ENCODE data around the gene B3GNT2. TPM values are rescaled to one million over a fixed set of nuclear protein-coding genes. Genes with fewer than 3 reads are reported as not detected.

Gene B3GNT2
- total RNA-seq, 1 experiment from 2014 or later, result 15.8 TPM

DNA sequence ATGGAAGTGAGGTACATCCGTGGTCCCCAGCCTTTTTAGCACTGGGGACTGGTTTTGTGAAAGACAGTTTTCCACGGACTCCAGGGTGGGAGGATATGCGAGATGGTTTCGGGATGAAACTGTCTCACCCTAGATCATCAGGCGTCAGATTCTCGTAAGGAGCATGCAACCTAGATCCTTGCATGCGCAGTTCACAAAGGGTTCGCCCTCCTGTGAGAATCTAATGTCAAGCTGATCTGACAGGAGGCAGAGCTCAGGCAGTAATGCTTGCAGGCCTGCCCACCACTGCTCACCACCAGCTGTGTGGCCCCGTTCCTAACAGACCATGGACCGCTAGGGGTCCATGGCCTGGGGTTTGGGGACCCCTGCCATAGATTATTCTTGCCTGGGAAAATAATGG is 11.6 kb downstream of the B3GNT2 start:
- no peaks in the 10 kb centered on the region for H3K36me3 ChIP-seq
- no peak for DNase-seq
- no peak overlapping the region for H3K27ac ChIP-seq
- no peaks in the 10 kb centered on the region for H3K9me3 ChIP-seq (replicated peaks)
- no peak overlapping the region for H3K4me3 ChIP-seq
- H3K4me1 ChIP-seq, result no peaks in the 10 kb centered on the region
- H3K27me3 ChIP-seq, result no peaks in the 10 kb centered on the region

DNA sequence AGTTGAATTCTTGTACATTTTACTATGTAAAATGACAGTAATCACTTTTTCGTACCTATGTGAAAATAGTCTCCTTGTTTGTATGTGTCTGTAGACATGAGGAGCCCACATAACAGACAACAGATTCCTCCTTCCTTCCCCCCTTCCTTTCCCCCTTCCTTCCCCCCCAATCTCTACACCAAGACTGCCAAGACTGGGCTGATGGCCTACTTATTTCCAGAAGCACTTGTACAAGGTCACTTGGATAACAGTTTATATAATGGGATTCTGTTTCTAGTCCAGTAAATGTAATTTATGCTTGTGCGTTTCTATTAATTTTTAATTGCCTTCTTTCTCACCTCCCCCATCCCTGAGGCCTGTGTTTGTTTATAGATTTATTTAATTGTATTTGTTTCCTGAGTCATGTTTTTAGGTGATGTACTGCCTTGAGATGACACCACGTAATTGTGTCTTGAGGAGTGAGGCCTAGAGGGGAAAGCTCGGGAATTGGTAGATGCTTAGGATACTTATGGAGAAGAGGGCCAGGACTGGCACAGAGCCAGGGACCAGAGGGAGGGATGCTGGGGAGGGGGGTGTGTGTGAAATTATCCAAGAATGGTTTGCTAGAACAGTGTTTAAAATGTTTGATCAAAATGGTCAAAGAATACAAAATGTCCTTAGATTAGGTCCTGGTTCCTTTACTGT is 12.3 kb downstream of the B3GNT2 start:
- no peak overlapping the region for H3K4me3 ChIP-seq
- H3K9me3 ChIP-seq (replicated peaks), result no peaks in the 10 kb centered on the region
- no peaks in the 10 kb centered on the region for H3K27me3 ChIP-seq
- no peak for DNase-seq
- H3K27ac ChIP-seq, result no peak overlapping the region
- no peaks in the 10 kb centered on the region for H3K36me3 ChIP-seq
- no peaks in the 10 kb centered on the region for H3K4me1 ChIP-seq

DNA sequence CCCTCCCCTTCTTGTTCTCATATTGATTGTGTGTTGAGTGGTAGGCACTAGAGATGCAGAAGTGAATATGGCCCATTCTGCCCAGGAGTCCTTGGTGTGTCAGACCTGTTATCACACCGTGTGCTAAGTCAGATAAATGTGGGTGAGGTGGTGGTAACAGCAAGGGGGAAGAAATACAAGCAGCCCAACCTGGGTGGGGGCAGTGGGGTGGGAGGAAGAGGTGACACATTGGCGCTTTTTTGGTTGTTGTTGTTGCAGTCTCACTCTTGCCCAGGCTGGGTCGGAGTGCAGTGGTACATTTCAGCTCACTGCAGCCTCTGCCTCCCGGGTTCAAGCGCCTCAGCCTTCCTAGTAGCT is 12.8 kb downstream of the B3GNT2 start:
- DNase-seq, result no peak
- Histone ChIP-seq H3K27me3 (no peaks in the 10 kb centered on the region), H3K4me1 (no peaks in the 10 kb centered on the region), H3K27ac (no peak overlapping the region), H3K9me3 (replicated peaks) (no peaks in the 10 kb centered on the region), H3K36me3 (no peaks in the 10 kb centered on the region), H3K4me3 (no peak overlapping the region)

DNA sequence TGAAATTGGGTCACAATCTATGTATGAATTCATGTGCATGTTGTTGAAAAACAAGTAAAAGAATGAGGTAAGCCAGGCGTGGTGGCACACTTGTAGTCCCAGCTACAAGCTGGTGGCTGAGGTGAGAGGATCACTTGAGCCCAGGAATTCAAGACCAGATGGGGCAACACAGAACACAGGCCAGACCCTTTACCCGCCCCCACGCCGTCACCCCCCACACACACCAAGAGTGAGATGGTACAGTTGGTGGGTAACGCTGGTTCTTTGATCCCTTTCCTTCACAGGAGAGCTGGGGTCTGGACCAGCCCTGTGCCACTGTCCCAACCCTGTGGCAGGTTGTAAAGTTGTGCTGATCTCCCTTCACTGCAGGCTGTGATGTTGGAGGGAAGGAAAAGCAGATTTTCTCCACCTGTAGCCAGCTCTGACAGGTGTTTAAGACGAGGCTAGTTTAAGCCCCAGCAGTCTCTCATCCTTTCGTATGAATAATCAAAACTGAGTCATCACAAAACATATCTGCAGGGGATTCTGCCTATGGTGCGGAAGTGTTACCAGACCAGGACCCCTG is 13.6 kb downstream of the B3GNT2 start:
- Histone ChIP-seq H3K27me3 (no peaks in the 10 kb centered on the region), H3K9me3 (replicated peaks) (no peaks in the 10 kb centered on the region), H3K36me3 (no peaks in the 10 kb centered on the region), H3K4me1 (no peaks in the 10 kb centered on the region), H3K27ac (no peak overlapping the region), H3K4me3 (no peak overlapping the region)
- no peak for DNase-seq

DNA sequence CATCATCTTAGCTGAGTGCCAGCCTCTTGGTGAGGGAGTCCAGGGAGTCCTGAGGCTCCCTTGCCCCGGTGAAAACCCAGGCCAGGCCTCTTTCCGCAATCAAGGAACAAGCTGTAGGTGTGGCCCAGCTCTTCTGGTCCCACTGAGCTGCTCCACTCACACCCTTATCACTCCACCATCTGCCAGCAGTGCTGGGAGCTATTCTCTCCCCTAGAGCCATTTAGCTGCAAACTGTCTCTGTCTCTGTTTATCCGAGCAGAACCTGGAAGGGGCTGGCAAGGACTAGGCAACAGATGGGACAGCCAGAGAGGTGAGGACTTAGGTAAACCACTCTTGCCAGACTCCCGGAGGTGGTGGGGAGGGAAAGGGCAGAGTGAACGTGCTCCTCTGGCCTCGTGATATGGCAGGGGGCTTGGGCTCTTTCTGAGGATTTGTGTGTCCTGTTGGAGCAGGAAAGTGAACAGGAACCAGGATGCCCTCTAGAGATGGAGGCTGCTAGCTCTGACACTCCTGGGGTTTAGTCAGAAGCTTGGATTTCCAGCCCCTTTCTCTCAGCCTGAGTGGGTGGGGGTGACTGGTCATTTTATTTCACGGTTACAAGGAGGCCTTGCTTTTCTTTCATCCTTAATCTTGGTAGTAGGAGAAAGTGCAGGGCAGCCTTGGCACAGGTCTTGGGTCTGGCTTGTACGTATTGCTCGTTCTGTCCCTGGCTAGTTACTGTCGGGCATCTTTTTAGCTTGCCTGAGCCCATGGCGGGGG is 19.6 kb downstream of the B3GNT2 start:
- H3K9me3 ChIP-seq (replicated peaks), result no peaks in the 10 kb centered on the region; the same call in 1 of the 2 replicates
- no peaks in the 10 kb centered on the region for H3K27me3 ChIP-seq
- no peak overlapping the region for H3K4me3 ChIP-seq
- no peak overlapping the region for H3K27ac ChIP-seq
- H3K36me3 ChIP-seq, result no peaks in the 10 kb centered on the region
- no peaks in the 10 kb centered on the region for H3K4me1 ChIP-seq
- no peak for DNase-seq

DNA sequence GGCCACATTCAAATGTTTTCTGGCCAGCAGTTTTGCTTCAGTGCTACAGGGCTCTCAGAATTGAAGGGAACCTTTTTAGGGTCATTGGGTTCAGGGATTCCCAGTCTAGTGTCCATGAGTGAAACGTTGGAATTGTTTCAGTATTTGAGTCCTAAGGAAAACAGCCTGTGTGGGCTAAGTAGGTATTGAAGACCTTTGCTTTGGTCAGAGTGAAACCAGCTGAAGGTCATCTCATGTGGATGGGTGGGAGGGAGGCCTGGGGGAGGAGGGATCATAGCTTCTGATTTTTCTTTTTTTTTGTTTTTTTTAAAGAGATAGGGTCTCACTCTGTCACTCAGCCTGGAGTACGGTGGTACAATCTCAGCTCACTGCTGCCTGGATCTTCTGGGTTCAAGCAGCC is 20.2 kb downstream of the B3GNT2 start:
- no peak for DNase-seq
- no peak overlapping the region for H3K4me3 ChIP-seq
- H3K36me3 ChIP-seq, result no peaks in the 10 kb centered on the region
- H3K9me3 ChIP-seq (replicated peaks), result no peaks in the 10 kb centered on the region; the same call in 1 of the 2 replicates
- no peaks in the 10 kb centered on the region for H3K4me1 ChIP-seq
- H3K27me3 ChIP-seq, result no peaks in the 10 kb centered on the region
- no peak overlapping the region for H3K27ac ChIP-seq

DNA sequence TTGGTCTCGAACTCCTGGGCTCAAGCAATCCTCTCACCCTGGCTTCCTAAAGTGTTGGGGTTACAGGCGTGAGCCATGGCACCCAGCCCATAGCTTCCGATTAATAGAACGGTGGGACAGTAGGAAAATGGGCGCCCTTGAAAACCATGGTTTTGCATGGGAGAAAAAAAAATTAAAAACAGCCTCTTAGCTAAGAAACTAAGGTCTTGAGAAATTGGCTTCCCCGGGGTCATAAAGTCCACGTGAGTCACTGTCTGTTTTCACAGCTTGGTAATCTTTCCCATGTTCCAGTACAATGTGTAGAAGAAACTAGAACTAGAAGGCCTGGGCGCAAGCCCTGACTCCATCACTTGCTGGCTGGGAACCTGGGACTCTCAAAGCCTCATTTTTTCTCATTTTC is 20.7 kb downstream of the B3GNT2 start:
- Histone ChIP-seq H3K4me3 (no peak overlapping the region), H3K27me3 (no peaks in the 10 kb centered on the region), H3K4me1 (no peaks in the 10 kb centered on the region), H3K27ac (no peak overlapping the region), H3K36me3 (no peaks in the 10 kb centered on the region), H3K9me3 (replicated peaks) (no peaks in the 10 kb centered on the region; the same call in 1 of the 2 replicates)
- no peak for DNase-seq

DNA sequence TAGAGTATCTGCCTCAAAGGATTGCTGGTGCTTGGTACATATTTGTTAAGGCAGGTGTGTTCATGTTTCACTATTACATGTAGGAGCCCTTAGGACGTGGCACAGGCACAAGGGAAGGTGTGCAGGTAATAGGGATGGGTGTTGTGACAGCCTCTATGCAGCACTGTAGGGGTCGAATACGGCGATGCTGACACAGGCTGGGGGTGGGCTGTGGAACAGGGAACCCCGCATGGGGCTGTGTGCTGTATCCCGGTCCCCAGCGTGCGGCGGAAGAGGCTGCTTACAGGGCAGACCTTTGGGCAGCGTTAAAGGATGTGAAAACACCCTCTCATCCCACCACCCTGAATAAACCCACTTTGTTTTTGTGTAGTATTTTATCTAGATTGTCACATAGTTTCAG is 21.5 kb downstream of the B3GNT2 start:
- DNase-seq, result no peak
- Histone ChIP-seq H3K36me3 (no peaks in the 10 kb centered on the region), H3K27ac (no peak overlapping the region), H3K4me3 (no peak overlapping the region), H3K27me3 (no peaks in the 10 kb centered on the region), H3K4me1 (no peaks in the 10 kb centered on the region), H3K9me3 (replicated peaks) (no peaks in the 10 kb centered on the region; the same call in 1 of the 2 replicates)

DNA sequence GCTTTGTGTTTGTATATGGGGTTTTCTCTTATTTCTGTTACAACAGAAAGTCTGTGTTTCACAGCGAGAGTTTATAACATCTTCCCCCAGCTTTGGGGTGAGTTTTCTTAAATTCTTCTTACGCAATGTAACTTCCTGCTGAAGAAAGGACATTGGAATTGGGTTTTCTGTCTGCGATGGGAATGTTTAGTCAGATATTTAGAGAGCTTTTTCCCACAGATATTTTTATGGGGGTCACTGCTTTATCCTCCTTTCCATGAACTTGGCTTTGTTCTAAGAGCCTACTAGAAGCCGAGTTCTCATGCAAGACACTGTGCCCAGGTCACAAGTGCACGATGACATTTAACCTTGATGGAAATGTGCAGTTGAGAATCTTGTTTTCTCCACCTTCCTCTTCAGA is 22.1 kb downstream of the B3GNT2 start:
- Histone ChIP-seq H3K27me3 (no peaks in the 10 kb centered on the region), H3K4me1 (no peaks in the 10 kb centered on the region), H3K36me3 (0 out of 2 replicates have a peak, but pooled peaks cover 3% of the 10 kb centered on the region), H3K9me3 (replicated peaks) (no peaks in the 10 kb centered on the region; the same call in 1 of the 2 replicates), H3K27ac (no peak overlapping the region), H3K4me3 (no peak overlapping the region)
- no peak for DNase-seq

DNA sequence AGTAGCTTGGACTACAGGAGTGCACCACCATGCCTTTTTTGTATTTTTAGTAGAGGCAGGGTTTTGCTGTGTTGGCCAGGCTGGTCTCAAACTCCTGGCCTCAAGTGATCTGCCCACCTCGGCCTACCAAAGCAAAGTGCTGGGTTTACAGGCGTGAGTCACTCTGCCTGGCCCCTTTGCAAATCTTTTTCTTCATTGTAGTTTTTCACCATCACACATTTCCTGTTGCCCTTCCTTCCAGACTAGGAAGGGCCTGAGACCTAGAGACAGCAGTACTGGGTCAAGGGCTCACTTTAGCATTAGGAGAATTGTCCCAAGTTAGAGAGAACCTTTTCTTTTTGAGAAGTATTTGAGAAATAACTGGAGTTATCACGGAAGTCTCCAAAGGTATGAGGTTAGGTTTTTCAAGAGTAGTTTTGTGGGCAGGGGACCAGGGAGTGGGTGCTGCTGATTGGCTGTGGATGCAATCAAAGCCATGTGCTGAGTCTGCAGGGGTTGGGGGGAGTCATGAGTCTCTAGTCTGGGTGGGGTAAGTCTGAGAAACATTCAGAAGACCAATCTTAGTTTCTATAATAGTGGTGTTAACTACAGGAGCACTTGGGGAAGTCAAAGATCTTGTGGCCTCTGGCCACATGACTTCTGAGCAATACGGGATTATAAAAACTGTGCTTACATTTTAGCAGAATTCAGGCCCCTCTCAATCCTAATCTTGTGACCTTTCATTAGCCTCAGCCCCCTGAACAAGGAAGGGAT is 23.7 kb downstream of the B3GNT2 start:
- Histone ChIP-seq H3K9me3 (replicated peaks) (no peaks in the 10 kb centered on the region; the same call in 1 of the 2 replicates), H3K4me3 (no peak overlapping the region), H3K27me3 (no peaks in the 10 kb centered on the region), H3K36me3 (peaks cover 9% of the 10 kb centered on the region; the same call in 1 of the 2 replicates), H3K4me1 (no peaks in the 10 kb centered on the region), H3K27ac (no peak overlapping the region)
- DNase-seq, result no peak

DNA sequence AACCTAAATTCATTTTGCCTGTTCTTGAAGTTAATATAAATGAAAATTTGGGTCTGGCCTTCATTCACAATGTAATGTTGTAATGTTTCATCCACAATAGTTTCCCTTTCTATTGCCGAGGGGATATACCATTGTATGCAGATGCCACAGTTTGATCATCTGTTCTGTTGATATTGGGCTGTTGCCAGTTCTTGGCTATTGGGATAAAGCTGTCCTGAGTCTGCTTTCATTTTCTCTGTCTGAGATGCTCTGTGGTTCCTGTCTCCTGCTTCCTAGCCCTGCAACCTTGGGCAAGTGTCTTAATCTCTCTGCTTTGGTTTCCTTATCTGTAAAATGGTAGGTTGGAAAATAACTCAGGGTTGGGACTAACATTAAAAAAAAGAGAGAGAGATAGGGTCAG is 25.2 kb downstream of the B3GNT2 start:
- Histone ChIP-seq H3K27me3 (no peaks in the 10 kb centered on the region), H3K9me3 (replicated peaks) (no peaks in the 10 kb centered on the region; the same call in 1 of the 2 replicates), H3K4me1 (no peaks in the 10 kb centered on the region), H3K27ac (no peak overlapping the region), H3K36me3 (peaks cover 9% of the 10 kb centered on the region; the same call in 1 of the 2 replicates), H3K4me3 (no peak overlapping the region)
- no peak for DNase-seq

DNA sequence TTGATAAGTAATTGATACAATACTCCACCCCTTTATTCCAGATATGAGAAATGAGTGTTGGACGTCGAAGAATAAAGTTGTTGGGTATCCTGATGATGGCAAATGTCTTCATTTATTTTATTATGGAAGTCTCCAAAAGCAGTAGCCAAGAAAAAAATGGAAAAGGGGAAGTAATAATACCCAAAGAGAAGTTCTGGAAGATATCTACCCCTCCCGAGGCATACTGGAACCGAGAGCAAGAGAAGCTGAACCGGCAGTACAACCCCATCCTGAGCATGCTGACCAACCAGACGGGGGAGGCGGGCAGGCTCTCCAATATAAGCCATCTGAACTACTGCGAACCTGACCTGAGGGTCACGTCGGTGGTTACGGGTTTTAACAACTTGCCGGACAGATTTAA is 26.3 kb downstream of the B3GNT2 start:
- no peak for DNase-seq
- H3K4me3 ChIP-seq, result no peak overlapping the region
- peaks cover 9% of the 10 kb centered on the region; the same call in 1 of the 2 replicates for H3K36me3 ChIP-seq
- H3K4me1 ChIP-seq, result no peaks in the 10 kb centered on the region
- no peak overlapping the region for H3K27ac ChIP-seq
- H3K9me3 ChIP-seq (replicated peaks), result no peaks in the 10 kb centered on the region; the same call in 1 of the 2 replicates
- H3K27me3 ChIP-seq, result no peaks in the 10 kb centered on the region

DNA sequence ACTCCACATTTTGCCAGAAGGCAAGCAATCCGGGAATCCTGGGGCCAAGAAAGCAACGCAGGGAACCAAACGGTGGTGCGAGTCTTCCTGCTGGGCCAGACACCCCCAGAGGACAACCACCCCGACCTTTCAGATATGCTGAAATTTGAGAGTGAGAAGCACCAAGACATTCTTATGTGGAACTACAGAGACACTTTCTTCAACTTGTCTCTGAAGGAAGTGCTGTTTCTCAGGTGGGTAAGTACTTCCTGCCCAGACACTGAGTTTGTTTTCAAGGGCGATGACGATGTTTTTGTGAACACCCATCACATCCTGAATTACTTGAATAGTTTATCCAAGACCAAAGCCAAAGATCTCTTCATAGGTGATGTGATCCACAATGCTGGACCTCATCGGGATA is 26.8 kb downstream of the B3GNT2 start:
- no peaks in the 10 kb centered on the region; the same call in 1 of the 2 replicates for H3K9me3 ChIP-seq (replicated peaks)
- H3K27me3 ChIP-seq, result no peaks in the 10 kb centered on the region
- peaks cover 9% of the 10 kb centered on the region; the same call in 1 of the 2 replicates for H3K36me3 ChIP-seq
- H3K27ac ChIP-seq, result no peak overlapping the region
- DNase-seq, result no peak
- no peaks in the 10 kb centered on the region for H3K4me1 ChIP-seq
- no peak overlapping the region for H3K4me3 ChIP-seq

DNA sequence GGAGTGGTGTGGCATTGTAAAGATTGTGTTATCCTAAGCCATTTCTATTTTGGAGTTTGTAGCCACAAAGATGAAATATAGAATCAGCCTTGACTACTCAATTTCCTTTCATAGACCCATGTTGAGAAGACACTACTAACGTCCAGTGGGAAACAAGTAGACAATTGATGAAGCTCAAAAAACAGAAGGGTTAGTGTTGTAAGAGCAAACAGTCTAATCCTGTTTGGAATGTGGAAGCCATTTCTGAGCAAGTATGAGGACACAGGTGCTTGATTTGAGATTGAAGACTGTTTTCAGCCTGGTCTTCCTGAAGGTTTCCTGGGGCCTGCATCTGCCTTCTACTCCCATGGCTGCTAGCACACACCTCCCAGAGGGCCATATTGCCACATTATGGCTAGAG is 29.1 kb downstream of the B3GNT2 start:
- Histone ChIP-seq H3K36me3 (peaks cover 9% of the 10 kb centered on the region; the same call in 1 of the 2 replicates), H3K9me3 (replicated peaks) (no peaks in the 10 kb centered on the region; the same call in 1 of the 2 replicates), H3K4me1 (no peaks in the 10 kb centered on the region), H3K27ac (no peak overlapping the region), H3K4me3 (no peak overlapping the region), H3K27me3 (no peaks in the 10 kb centered on the region)
- no peak for DNase-seq
